ENCODE results near the gene REEP2.

The REEP2 gene

GRCh38 chr5:138490648-138491283 lies 51.9 kb downstream of the REEP2 start:
- H3K4me3 ChIP-seq (ENCODE audit: low read length): peak overlapping the region; percentile 57
- no peak for DNase-seq (ENCODE audit: low read depth)
- TF ChIP-seq CTCF (IDR thresholded peaks at IDR 0.05; ENCODE audit: insufficient read depth, low read depth, low read length, missing control alignments): no peak

GRCh38 chr5:138491284-138491648 lies 52.4 kb downstream of the REEP2 start:
- H3K4me3 ChIP-seq (ENCODE audit: low read length): peak overlapping the region; percentile 57
- TF ChIP-seq CTCF (IDR thresholded peaks at IDR 0.05; ENCODE audit: insufficient read depth, low read depth, low read length, missing control alignments): no peak
- no peak for DNase-seq (ENCODE audit: low read depth)

- peak; percentile 93 for DNase-seq (ENCODE audit: low read depth)
- TF ChIP-seq CTCF (IDR thresholded peaks at IDR 0.05; ENCODE audit: insufficient read depth, low read depth, low read length, missing control alignments): no peak
Observed at GRCh38 chr5:138491669-138492559, 53.1 kb downstream of the REEP2 start.

GRCh38 chr5:138492560-138493045 lies 53.7 kb downstream of the REEP2 start:
- H3K4me3 ChIP-seq (ENCODE audit: low read length): peak overlapping the region; percentile 64
- no peak for DNase-seq (ENCODE audit: low read depth)

More at GRCh38 chr5:138491669-138492559, 53.1 kb downstream of the REEP2 start:
- H3K4me3 ChIP-seq (ENCODE audit: low read length): peak overlapping the region; percentile 64

GRCh38 chr5:138495351-138495750 lies 56.5 kb downstream of the REEP2 start:
- H3K4me3 ChIP-seq (ENCODE audit: low read length): no peak overlapping the region
- peak; percentile 68 for DNase-seq (ENCODE audit: low read depth)
- TF ChIP-seq CTCF (IDR thresholded peaks at IDR 0.05; ENCODE audit: insufficient read depth, low read depth, low read length, missing control alignments): no peak

More at GRCh38 chr5:138492560-138493045, 53.7 kb downstream of the REEP2 start:
- no peak for TF ChIP-seq CTCF (IDR thresholded peaks at IDR 0.05; ENCODE audit: insufficient read depth, low read depth, low read length, missing control alignments)
